GM18867 (cell line): ENCODE results near the gene CD248.
A peak's percentile ranks its signal among the peaks of the same experiment; 100 is the strongest.
"Not testable (repeated sequence)": the region's sequence is repeated elsewhere in the genome, so short reads cannot be mapped to it uniquely, and the experiment has no call there.

ENCODE experiments used
- ATAC-seq: cut with Tn5 transposase; IDR thresholded peaks from one replicate; pipeline ENCODE4 v1.9.1; 2021; ENCODE audit warnings: mild to moderate bottlenecking, moderate library complexity; ENCODE audit not compliant: unreplicated experiment

CD248 gene

GRCh38 chr11:66313321-66314185, 3.3 kb downstream of the CD248 start:
- ATAC-seq = no peak

GRCh38 chr11:66312549-66313320, 4.1 kb downstream of the CD248 start:
- peak; percentile 52 for ATAC-seq

- ATAC-seq = peak; percentile 68
Observed at GRCh38 chr11:66311965-66312548, 4.8 kb downstream of the CD248 start.

GRCh38 chr11:66311470-66311964, 5.3 kb downstream of the CD248 start:
- ATAC-seq = no peak

- ATAC-seq = not testable (repeated sequence)
Observed at GRCh38 chr11:66310803-66311440, 5.9 kb downstream of the CD248 start.

GRCh38 chr11:66310324-66310723, 6.5 kb downstream of the CD248 start:
- no peak for ATAC-seq

GRCh38 chr11:66309475-66309874, 7.4 kb downstream of the CD248 start:
- ATAC-seq = no peak

GRCh38 chr11:66302656-66303055, 14.2 kb downstream of the CD248 start:
- ATAC-seq = no peak

- no peak for ATAC-seq
Observed at GRCh38 chr11:66299186-66299585, 17.7 kb downstream of the CD248 start.

GRCh38 chr11:66297610-66298009, 19.2 kb downstream of the CD248 start:
- ATAC-seq = no peak

GRCh38 chr11:66294626-66295620, 21.9 kb downstream of the CD248 start:
- no peak for ATAC-seq

GRCh38 chr11:66293777-66294625, 22.8 kb downstream of the CD248 start:
- no peak for ATAC-seq

- no peak for ATAC-seq
Observed at GRCh38 chr11:66293352-66293751, 23.5 kb downstream of the CD248 start.

- no peak for ATAC-seq
Observed at GRCh38 chr11:66292543-66293332, 24.1 kb downstream of the CD248 start.

- ATAC-seq = no peak
Observed at GRCh38 chr11:66291706-66292542, 24.9 kb downstream of the CD248 start, which contains the start of gene TMEM151A. Gene TMEM151A, plus strand, starts transcription at chr11:66291894. Its CDS starts 120 bp downstream, at chr11:66292014.

- ATAC-seq = no peak
Observed at GRCh38 chr11:66291303-66291705, 25.5 kb downstream of the CD248 start.

- no peak for ATAC-seq
Observed at GRCh38 chr11:66290330-66290621, 26.6 kb downstream of the CD248 start.
